ENCODE results near the gene SQSTM1. TPM values are rescaled to one million over a fixed set of nuclear protein-coding genes. Genes with fewer than 3 reads are reported as not detected.
A peak's percentile ranks its signal among the peaks of the same experiment; 100 is the strongest.

The SQSTM1 gene
- total RNA-seq (2021) = 84.1 and 105 TPM in 2 replicates
- percentile 76 among the genes with signal in this experiment for Bru-seq, nascent RNA
- BruChase-seq, experiment 1, labeled RNA remaining after a 2-hour chase = percentile 73 among the genes with signal in this experiment
- percentile 84 among the genes with signal in this experiment for BruChase-seq, experiment 2, labeled RNA remaining after a 6-hour chase
- long read RNA-seq, transcript SQSTM1-202 (8 exons, 2,986 nt) = major isoform, 57 of 127 reads
- long read RNA-seq, partial matches to known transcripts = 25 of 127 reads
- long read RNA-seq, other reads (novel, unspliced or antisense) = 41 of 127 reads

DNA sequence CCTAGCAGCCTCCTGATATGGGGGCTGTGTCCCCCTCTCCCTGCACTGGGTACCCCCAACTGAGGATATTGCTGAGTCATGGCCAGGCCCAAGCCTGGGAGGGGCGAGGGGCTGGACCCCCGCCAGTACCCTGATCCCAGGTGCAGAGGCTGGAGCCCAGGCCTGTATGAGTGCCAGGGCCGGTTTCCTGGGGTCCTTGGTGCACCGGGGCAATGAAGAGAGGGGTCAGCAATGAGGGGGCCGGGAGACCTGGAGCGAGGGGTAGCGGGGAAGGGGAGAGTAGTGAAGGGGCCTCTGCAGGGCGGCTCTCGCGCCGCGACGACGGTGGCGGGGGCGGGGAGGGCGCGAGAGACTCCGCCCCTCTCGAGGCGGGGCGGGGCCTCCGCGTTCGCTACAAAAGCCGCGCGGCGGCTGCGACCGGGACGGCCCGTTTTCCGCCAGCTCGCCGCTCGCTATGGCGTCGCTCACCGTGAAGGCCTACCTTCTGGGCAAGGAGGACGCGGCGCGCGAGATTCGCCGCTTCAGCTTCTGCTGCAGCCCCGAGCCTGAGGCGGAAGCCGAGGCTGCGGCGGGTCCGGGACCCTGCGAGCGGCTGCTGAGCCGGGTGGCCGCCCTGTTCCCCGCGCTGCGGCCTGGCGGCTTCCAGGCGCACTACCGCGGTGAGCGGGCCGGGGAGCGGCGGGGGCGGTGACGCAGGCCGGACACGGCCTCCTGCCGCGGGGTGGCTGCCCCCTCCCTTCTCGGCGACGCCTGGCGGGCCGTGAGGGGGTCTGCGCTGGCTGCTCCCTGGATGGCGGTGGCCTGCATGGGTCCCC is at the start of gene SQSTM1:
SQSTM1 (plus strand) TSS at position 423 of the 815 bp plus-strand sequence; CDS start at position 455, 32 bp downstream.
- H3K27me3 ChIP-seq (replicated peaks; ENCODE audit: insufficient read depth, low read depth, low read length, poor library complexity) = no peaks in the 10 kb centered on the region
- DNase-seq (ENCODE audit: low spot score) = peak; percentile 78
- H3K4me1 ChIP-seq (ENCODE audit: insufficient read depth, low read length, poor library complexity, severe bottlenecking) = peaks cover 16% of the 10 kb centered on the region
- H3K9me3 ChIP-seq (ENCODE audit: low read depth, low read length, poor library complexity, severe bottlenecking) = no peaks in the 10 kb centered on the region
- intact Hi-C loops (cut with micrococcal nuclease; ENCODE audit: unreplicated experiment) = loop anchor here (5.0 kb wide), 1 partner anchor 87 kb away; the partner anchor contains the start of gene TBC1D9B
- CTCF ChIA-PET = no interaction called here
- peak within 1 kb of the TSS; percentile 88 for H3K4me3 ChIP-seq (ENCODE audit: low read depth, low read length, poor library complexity, severe bottlenecking)
- H3K36me3 ChIP-seq (ENCODE audit: insufficient read depth, low read length, poor library complexity, severe bottlenecking) = peaks cover 28% of the 10 kb centered on the region
- BruUV-seq (replicated peaks) = no TSS peak
- peak within 1 kb of the TSS; percentile 93 for H3K27ac ChIP-seq (ENCODE audit: low read depth, low read length, poor library complexity, severe bottlenecking)
- TF ChIP-seq EZH2 (IDR thresholded peaks at IDR 0.05; ENCODE audit: borderline replicate concordance, low read depth, low read length, poor library complexity, severe bottlenecking) = no peak
- TF ChIP-seq, protein P1, sequence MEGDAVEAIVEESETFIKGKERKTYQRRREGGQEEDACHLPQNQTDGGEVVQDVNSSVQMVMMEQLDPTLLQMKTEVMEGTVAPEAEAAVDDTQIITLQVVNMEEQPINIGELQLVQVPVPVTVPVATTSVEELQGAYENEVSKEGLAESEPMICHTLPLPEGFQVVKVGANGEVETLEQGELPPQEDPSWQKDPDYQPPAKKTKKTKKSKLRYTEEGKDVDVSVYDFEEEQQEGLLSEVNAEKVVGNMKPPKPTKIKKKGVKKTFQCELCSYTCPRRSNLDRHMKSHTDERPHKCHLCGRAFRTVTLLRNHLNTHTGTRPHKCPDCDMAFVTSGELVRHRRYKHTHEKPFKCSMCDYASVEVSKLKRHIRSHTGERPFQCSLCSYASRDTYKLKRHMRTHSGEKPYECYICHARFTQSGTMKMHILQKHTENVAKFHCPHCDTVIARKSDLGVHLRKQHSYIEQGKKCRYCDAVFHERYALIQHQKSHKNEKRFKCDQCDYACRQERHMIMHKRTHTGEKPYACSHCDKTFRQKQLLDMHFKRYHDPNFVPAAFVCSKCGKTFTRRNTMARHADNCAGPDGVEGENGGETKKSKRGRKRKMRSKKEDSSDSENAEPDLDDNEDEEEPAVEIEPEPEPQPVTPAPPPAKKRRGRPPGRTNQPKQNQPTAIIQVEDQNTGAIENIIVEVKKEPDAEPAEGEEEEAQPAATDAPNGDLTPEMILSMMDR (conservative IDR thresholded peaks at IDR 0.05; ENCODE audit: low read depth, low read length) = no peak
- POLR2A ChIA-PET (ENCODE audit: low non-redundant PET) = no interaction called here

DNA sequence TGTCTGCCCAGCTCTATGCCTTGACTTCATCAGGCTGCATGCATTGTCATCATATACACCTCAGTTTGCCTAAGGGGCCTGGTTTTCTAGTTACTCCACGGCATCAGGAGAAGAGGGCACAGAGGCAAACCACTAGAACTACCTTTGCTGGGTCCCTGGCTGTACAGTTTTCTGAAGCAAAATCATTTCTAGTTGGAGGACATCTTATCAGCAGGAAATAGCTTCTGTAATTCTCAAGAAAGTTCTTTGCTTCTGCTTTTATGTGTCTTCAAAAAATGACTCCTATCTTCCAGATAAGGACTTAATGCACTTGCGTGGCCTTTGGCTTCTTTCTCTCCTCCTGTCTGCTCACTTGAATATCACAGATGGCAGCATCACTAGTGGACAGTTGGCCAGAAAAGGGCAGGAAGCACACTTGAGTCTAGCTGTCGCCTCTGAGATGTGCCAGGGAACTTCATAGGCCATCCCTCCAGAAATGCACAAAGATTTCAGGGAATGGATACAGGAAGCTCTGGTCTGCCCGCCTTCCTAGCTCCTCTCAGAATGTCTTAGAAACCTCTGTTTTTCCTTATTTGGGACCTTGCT is 49.3 kb upstream of the SQSTM1 start:
- H3K4me1 ChIP-seq (ENCODE audit: insufficient read depth, low read length, poor library complexity, severe bottlenecking) = peaks cover 10% of the 10 kb centered on the region
- H3K27ac ChIP-seq (ENCODE audit: low read depth, low read length, poor library complexity, severe bottlenecking) = no peak overlapping the region
- intact Hi-C loops (cut with micrococcal nuclease; ENCODE audit: unreplicated experiment) = no loop called here
- CTCF ChIA-PET = interaction anchor here (1.0 kb wide), 1 partner anchor 8 kb away, joined by 3 read pairs; no protein-coding TSS in a partner anchor
- H3K27me3 ChIP-seq (replicated peaks; ENCODE audit: insufficient read depth, low read depth, low read length, poor library complexity) = no peaks in the 10 kb centered on the region
- H3K9me3 ChIP-seq (ENCODE audit: low read depth, low read length, poor library complexity, severe bottlenecking) = no peaks in the 10 kb centered on the region
- no TSS peak for BruUV-seq (replicated peaks)
- H3K36me3 ChIP-seq (ENCODE audit: insufficient read depth, low read length, poor library complexity, severe bottlenecking) = peaks cover 58% of the 10 kb centered on the region
- POLR2A ChIA-PET (ENCODE audit: low non-redundant PET) = no interaction called here
- H3K4me3 ChIP-seq (ENCODE audit: low read depth, low read length, poor library complexity, severe bottlenecking) = no peak overlapping the region
- TF ChIP-seq, protein P1 (conservative IDR thresholded peaks at IDR 0.05; ENCODE audit: low read depth, low read length) = no peak
- no peak for TF ChIP-seq EZH2 (IDR thresholded peaks at IDR 0.05; ENCODE audit: borderline replicate concordance, low read depth, low read length, poor library complexity, severe bottlenecking)
- no peak for DNase-seq (ENCODE audit: low spot score)

DNA sequence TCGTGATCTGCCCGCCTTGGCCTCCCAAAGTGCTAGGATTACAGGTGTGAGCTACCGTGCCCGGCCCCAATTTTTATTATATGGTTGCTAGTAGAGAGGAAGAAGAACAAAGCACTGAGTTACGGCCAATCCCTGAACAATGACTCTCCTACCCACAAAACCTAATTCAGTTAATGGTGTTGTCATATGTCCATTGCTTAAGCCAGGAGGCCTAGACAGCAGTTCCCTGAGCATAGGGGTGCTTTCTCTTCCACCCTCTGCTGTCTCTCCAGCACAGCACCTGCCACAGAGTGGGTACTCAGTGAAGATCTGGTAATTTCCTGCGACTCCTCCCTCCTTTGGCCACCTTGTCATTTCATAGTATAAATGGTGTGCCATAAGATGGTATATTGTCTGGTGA is 48.4 kb upstream of the SQSTM1 start:
- H3K27me3 ChIP-seq (replicated peaks; ENCODE audit: insufficient read depth, low read depth, low read length, poor library complexity) = no peaks in the 10 kb centered on the region
- intact Hi-C loops (cut with micrococcal nuclease; ENCODE audit: unreplicated experiment) = no loop called here
- ChIA-PET POLR2A (ENCODE audit: low non-redundant PET) (no interaction called here), CTCF (no interaction called here)
- no peak for DNase-seq (ENCODE audit: low spot score)
- peaks cover under 1% of the 10 kb centered on the region for H3K4me1 ChIP-seq (ENCODE audit: insufficient read depth, low read length, poor library complexity, severe bottlenecking)
- BruUV-seq (replicated peaks) = no TSS peak
- H3K27ac ChIP-seq (ENCODE audit: low read depth, low read length, poor library complexity, severe bottlenecking) = no peak overlapping the region
- no peaks in the 10 kb centered on the region for H3K9me3 ChIP-seq (ENCODE audit: low read depth, low read length, poor library complexity, severe bottlenecking)
- H3K4me3 ChIP-seq (ENCODE audit: low read depth, low read length, poor library complexity, severe bottlenecking) = no peak overlapping the region
- TF ChIP-seq EZH2 (IDR thresholded peaks at IDR 0.05; ENCODE audit: borderline replicate concordance, low read depth, low read length, poor library complexity, severe bottlenecking) = no peak
- TF ChIP-seq, protein P1 (conservative IDR thresholded peaks at IDR 0.05; ENCODE audit: low read depth, low read length) = no peak
- peaks cover 49% of the 10 kb centered on the region for H3K36me3 ChIP-seq (ENCODE audit: insufficient read depth, low read length, poor library complexity, severe bottlenecking)

Data from A673 (cell line).